GM12891 (cell line): ENCODE results near the gene SLC9B2.

Source experiments
- DNase-seq: peaks from one replicate; pipeline ENCODE4 v3.0.0; 2011; ENCODE audit warnings: low spot score; ENCODE audit not compliant: insufficient read length
- FAIRE-seq: peaks from 2 replicates; lab custom pipeline; 2011; peaks lifted over from hg19 to GRCh38; lab: Jason Lieb, UNC
- PAX5 ChIP-seq: IDR thresholded peaks from 2 replicates; pipeline ENCODE4 v1.6.1; 2011; ENCODE audit warnings: low read length, moderate library complexity, mild to moderate bottlenecking; ENCODE audit not compliant: insufficient read depth, severe bottlenecking
- POLR2A ChIP-seq: IDR thresholded peaks from 2 replicates; pipeline ENCODE4 v1.6.1; 2011; ENCODE audit warnings: low read depth, low read length, control low read depth
- POLR2AphosphoS5 ChIP-seq: IDR thresholded peaks from 2 replicates; pipeline ENCODE4 v1.6.1; 2011; ENCODE audit warnings: low read depth, low read length, control low read depth
- POU2F2 ChIP-seq: IDR thresholded peaks from 2 replicates; pipeline ENCODE4 v1.6.1; 2011; ENCODE audit warnings: low read depth, mild to moderate bottlenecking, control low read depth, low read length, moderate library complexity
- SPI1 ChIP-seq: IDR thresholded peaks from 2 replicates; pipeline ENCODE4 v1.6.1; 2011; ENCODE audit warnings: low read depth, low read length, control low read depth
- TAF1 ChIP-seq: IDR thresholded peaks from 2 replicates; pipeline ENCODE4 v1.6.1; 2011; ENCODE audit warnings: low read depth, low read length, control low read depth

The SLC9B2 gene

DNA sequence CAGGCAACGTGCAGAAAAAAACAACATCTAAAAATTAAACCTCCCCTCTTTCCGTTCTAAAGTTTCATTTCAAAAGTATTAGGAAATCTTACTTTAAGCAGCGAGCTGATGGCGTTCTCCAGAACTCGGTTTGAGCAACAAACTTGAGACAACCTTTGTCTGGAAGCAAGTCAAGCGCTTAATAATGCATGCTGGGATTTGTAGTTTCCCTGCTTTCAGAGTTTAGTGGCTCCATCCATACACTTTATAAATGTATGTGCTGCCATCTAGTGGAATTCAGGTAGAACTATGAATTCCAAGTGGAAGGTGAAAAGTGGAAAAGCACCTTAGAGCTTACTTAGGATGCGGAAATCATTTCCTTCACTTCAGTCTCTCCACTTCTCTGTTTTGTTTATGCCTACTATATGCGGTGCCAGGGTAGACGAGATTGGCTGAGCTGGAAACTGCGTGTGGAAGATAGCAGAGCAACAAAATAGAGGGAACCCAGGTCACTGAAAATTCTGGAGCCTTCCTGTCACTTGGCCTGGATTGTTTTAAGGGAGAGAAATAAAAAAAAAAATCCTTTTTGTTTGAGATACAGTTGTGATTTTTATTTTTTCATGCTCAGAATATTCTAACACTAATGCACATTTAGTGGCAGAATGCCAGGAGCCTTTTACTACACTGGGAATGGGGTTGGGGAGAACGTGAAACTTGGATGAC is 23.3 kb upstream of the SLC9B2 start, which contains the start of gene BDH2:
Gene BDH2, minus strand, starts transcription at position 144 of the 702 bp plus-strand sequence. CDS start 3,580 bp downstream, outside the sequence.
- peak; percentile 43 for DNase-seq
- peak; percentile 25; the same call in 1 of the 2 replicates for TF ChIP-seq POU2F2
- peak; percentile 38; the same call in 1 of the 2 replicates for TF ChIP-seq TAF1
- 0 out of 2 replicates have a peak, but pooled peaks have one; percentile 39 for TF ChIP-seq POLR2A
- no peak for TF ChIP-seq POLR2AphosphoS5
- peak; percentile 90 for FAIRE-seq

GRCh38 chr4:103098756-103099440 is 22.3 kb upstream of the SLC9B2 start:
- FAIRE-seq, result no peak
- DNase-seq, result no peak
- TF ChIP-seq SPI1, result no peak
- TF ChIP-seq POLR2AphosphoS5, result no peak
- TF ChIP-seq PAX5, result no peak
- TF ChIP-seq TAF1, result no peak
- TF ChIP-seq POU2F2, result no peak
- TF ChIP-seq POLR2A, result no peak

GRCh38 chr4:103098341-103098740 is 21.8 kb upstream of the SLC9B2 start:
- DNase-seq (no peak), FAIRE-seq (no peak)
- TF ChIP-seq SPI1 (no peak), POLR2AphosphoS5 (no peak)

DNA sequence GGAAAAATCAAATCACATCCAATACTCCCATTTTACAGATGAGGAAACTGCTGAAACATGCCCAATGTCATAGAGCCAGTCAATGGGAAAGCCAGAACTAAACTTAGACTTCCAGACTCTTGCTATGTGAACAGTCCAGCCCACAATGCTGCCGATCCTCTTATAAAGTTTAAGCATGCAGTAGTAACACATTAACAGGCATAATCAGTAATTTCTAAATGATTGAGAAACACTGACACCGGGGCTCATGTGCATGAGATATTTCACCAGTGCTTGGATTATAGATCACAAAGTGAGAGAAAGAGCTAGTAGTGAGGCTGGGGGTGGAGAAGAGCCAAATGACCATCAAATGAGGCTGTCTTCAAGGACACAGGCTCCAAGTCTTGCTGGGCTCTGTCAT is 20.6 kb upstream of the SLC9B2 start:
- no peak for DNase-seq
- no peak for TF ChIP-seq POLR2A
- no peak for TF ChIP-seq POLR2AphosphoS5
- TF ChIP-seq SPI1, result no peak
- TF ChIP-seq PAX5, result no peak
- no peak for TF ChIP-seq TAF1
- no peak for TF ChIP-seq POU2F2
- FAIRE-seq, result no peak

DNA sequence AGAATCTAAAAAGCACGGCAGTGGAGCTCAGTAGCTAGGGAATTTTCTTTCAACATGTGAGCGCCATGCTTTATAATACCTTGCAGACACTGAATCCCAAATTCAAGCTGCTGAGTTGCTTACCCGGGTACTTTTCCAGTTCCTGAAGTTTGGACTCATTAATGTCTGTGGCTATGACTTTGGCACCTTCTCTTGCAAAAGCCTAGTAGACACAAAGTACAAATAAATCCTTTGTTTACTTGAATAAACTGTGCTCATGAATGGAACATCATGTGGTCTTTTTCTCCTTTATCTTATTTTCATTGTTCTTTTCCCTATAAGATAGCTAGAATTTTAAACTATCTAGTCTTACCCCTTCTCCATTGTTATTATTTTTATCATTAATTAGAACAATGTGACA is 18.5 kb upstream of the SLC9B2 start:
- TF ChIP-seq POU2F2 (no peak), POLR2A (no peak), TAF1 (no peak), POLR2AphosphoS5 (no peak), SPI1 (no peak), PAX5 (no peak)
- DNase-seq (no peak), FAIRE-seq (no peak)

DNA sequence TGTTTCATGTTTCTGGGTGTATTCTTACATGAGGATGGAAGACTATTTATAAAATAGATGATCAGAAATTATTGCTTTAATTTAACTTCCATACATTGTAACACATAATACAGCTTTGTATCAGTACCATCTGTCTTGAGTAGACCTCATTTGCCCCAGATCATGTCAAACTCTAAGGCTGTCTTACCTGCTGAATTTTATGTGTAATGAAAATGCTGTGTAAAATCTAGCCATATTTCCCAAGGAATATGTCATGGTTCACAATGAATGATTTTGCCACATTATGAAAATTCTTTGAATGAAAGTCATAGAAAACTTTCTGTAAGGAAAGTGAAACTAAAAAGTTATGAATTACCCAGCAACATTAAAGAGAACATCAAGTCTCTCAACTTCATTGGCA is 15.7 kb upstream of the SLC9B2 start:
- TF ChIP-seq POU2F2 (no peak), SPI1 (no peak), POLR2AphosphoS5 (no peak), TAF1 (no peak), POLR2A (no peak), PAX5 (no peak)
- DNase-seq (no peak), FAIRE-seq (no peak)

- no peak for DNase-seq
- FAIRE-seq, result peak; percentile 94
- TF ChIP-seq TAF1 (no peak), POU2F2 (peak; percentile 70), POLR2AphosphoS5 (no peak), SPI1 (no peak), POLR2A (no peak)
Measured at GRCh38 chr4:103091601-103092223, 15.2 kb upstream of the SLC9B2 start.

DNA sequence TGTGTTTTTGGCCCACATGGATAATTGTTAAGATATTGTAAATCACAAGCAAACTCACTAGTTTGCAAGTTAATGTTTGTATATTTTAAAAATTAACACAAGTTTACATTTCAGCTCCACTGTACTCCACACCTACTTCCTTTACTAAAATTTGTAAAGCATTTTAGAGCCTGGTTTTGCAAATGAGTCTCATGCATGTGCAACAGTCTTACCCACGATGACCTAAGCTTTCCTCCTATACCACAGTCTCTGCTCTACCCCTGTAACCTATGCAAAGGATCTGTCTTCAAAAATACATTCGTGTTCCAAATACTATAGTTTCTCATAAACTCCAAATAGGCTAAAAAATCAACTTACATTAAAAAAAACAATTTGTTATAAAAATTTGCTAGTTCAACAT is 12.9 kb upstream of the SLC9B2 start:
- DNase-seq, result no peak
- TF ChIP-seq TAF1 (no peak), POLR2AphosphoS5 (no peak), POLR2A (no peak), PAX5 (no peak), SPI1 (no peak), POU2F2 (no peak)
- FAIRE-seq, result peak; percentile 26

GRCh38 chr4:103086551-103086950 is 10.0 kb upstream of the SLC9B2 start:
- no peak for TF ChIP-seq POLR2AphosphoS5
- TF ChIP-seq POLR2A, result no peak
- TF ChIP-seq SPI1, result no peak
- TF ChIP-seq POU2F2, result no peak
- TF ChIP-seq TAF1, result no peak
- no peak for TF ChIP-seq PAX5
- DNase-seq (no peak), FAIRE-seq (no peak)
